T-helper 2 cell (primary cell): ENCODE results near the gene KLB.
A peak's percentile ranks its signal among the peaks of the same experiment; 100 is the strongest.
"Not testable (repeated sequence)": the region's sequence is repeated elsewhere in the genome, so short reads cannot be mapped to it uniquely, and the experiment has no call there.

Experiments
- DNase-seq, 5 experiments: peaks; one replicate each; pipeline versions ENCODE4 v3.0.0 to v3.0.0-alpha.2; 2012 to 2022

The KLB gene

GRCh38 chr4:39427520-39428114 is 20.9 kb downstream of the KLB start:
- no peak for DNase-seq

DNA sequence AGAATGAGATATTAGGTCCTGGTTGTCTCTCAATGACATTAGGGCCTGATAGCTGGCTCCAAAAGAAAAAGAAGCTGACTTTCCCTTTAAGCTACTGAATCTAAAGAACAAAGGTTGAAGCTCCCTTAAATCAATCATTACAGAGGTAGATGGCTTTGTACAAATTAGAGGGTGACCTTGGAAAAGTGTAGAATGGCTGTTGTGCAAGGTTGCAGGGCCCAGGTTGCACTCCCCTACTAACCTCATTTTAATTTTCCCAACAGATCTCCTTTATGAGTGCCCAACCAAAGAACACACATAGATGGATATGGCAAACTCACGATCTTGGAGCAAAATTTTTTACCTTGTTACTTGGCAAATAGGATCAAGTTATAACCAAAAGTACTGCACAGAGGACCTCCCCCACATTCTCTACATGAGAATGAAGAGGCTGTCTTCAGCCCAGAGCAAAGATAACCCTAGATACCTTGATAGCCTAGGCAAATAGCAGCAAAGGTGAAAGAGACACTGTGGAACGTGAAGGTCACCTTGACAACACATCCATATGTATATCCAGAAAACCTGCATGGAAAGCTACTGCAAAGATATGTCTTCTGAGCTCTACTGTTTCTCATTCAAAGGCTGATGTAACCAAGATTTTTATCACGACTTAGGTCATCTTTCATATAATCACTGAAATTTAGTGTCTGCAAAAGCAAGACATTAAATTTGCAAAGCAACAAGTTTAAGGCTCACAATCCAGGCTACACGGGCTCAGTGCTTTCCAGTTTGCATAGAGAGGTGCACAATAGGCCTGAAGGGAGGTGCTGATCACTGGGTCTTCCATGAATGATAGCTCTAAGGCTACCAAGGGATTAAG is 23.0 kb downstream of the KLB start:
- no peak for DNase-seq

DNA sequence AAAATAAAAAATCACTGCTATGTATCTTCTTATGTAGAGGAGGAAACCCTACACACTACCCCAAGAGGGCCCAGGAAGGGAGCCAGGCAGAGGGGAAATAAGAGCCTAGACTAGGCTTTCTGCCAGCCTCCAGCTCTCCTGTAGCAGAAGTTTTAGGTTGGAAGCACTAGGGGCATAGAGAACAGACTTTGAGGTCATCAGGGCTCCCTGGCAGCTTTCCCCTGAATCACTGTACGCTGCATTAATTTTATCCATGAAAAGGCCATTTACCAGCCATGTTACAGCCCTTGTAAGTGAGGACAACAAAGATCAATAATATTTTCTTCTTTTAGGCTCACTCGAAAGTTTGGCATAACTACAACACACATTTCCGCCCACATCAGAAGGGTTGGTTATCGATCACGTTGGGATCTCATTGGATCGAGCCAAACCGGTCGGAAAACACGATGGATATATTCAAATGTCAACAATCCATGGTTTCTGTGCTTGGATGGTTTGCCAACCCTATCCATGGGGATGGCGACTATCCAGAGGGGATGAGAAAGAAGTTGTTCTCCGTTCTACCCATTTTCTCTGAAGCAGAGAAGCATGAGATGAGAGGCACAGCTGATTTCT is 27.3 kb downstream of the KLB start:
- no peak for DNase-seq

DNA sequence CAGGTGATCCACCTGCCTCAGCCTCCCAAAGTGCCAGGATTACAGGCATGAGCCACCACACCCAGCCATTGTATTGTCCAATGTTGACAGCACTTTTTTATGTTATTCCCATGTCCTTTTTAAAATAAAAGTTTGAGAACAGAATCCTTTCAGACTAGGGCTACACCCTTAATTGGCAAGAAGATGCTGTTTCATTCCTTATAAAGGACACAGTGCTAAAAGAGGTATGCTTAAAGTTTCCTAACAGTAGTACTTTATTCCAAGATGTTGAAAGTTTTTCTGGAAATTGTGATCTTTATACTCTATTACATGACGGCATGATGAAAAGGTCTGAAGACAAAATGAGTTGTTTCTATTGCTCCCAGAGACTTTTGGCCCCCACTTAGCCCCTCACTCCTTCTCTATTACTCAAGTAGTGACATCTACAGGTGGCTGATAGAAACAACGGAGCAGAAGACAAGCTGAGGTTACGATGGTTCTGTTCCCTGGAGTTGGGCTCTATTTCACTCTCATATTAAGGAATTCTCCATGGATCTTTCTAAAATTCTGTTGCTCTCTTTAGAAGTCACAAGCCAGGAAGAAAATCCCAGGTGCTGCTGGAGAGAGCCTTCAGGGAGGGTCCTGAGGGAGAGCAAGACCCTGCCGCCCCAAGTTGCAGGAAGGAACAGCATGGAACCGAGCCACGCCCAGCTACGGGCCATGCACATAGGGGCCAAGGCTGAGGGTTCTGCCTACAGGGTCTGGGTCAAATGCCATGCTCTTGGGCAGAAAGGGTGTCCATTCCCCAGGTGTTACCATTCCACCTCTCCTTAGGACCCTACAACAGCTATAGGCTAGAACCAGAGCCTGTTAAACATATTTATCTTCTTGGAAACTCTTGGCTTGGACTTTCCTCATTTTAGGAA is 29.2 kb downstream of the KLB start:
- no peak for DNase-seq

GRCh38 chr4:39441593-39441992 is 34.9 kb downstream of the KLB start:
- no peak for DNase-seq

DNA sequence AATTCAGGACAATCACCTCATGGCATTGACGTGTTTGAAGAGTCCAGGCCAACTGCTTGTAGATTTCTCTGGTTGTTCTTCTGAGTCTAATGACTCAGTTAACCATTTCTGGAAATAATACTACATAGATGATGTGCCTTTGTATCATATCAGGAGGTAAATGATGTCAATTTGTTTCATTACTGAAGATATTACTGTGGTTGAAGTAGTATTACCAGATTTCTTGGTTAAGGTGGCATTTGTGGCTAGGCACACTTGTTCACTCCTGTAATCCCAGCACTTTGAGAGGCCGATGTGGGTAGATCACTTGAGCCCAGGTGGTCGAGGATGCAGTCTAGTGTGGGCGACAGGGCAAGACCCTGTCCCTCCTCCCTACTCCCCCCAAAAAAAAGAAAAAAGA is 36.3 kb downstream of the KLB start:
- DNase-seq, result peak in 1 of 5 experiments; percentile 21

GRCh38 chr4:39446483-39446841 is 39.7 kb downstream of the KLB start:
- no peak for DNase-seq

GRCh38 chr4:39446842-39447573 is 40.3 kb downstream of the KLB start:
- peak in 4 of 5 experiments; percentile 30 to 48 (median 33) for DNase-seq

DNA sequence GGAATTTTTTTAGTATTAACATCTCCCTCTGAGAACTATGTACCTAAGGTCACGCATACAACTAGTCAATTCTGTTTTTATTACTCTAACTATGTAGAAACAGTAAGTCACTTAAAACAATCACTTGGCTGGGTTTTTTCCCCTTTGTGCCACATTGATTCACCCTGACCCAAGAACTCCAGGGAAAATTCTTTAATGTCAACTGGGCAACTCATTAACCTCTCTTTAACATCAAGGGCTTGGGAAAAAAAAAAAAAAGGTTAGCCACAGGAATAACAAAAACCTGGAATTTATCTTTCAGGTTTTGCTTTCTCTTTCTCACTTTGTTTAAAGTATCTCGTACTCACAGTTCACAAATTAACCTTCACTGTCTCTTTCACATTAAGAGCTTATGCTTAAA is 43.9 kb downstream of the KLB start:
- no peak for DNase-seq

GRCh38 chr4:39451423-39452023 is 44.8 kb downstream of the KLB start:
- no peak for DNase-seq

DNA sequence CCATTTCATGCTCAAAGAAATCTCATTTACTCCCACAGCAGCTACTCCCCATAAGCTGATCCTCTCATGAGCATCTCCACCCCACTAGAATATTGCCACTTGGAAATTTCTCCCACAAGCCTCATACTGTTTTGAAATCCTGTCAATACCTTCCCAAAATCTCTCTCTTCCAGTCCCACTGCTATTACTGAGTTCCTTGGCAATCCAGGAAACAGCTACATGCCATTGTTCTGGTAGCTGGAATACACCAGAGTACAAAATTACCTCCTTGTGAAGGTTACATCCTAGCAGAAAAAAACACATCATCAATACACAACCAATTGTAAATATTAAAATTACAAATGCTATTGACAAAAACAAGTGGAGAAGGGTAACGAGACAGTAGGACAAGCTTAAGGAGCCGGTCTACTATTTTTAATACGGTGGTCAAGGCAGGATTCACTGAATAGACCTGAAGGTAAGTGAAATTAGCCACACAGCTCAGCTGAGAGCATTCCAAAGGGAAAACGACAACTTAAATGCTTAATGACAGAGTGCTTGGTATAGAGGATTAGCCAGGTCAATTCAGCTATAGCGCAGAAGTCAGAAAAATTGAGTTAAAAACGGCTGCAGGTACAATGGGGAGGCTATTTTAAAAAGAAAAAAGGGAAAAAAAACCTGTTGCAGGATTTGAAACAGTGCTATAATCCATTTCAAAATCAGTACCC is 45.6 kb downstream of the KLB start:
- no peak for DNase-seq

GRCh38 chr4:39452860-39453587 is 46.3 kb downstream of the KLB start:
- DNase-seq, result no peak

DNA sequence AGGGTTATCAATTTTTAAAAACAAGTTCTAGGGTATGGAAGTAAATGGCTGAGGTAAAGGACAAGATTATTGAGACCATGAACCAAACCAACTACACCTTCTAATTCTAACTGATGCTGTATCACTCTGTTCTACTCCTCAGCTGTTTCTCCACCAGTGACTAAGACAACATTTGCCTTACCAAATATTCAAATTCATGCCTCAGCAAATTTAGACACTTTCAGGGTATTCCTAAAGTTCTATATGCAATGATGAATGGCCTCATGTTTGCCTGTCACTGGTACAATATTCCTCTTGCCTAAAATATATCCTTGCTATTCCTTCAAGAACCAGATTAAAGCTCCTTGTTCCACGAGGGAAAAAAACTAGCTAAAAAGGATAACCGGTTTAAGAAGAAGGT is 47.0 kb downstream of the KLB start:
- no peak for DNase-seq

GRCh38 chr4:39455486-39455885 is 48.8 kb downstream of the KLB start:
- DNase-seq, result no peak

GRCh38 chr4:39456946-39457763 is 50.4 kb downstream of the KLB start:
- DNase-seq, result no peak

- not testable (repeated sequence) for DNase-seq
These were observed 51.4 kb downstream of the KLB start for GRCh38 chr4:39458161-39458504.

- DNase-seq, result peak; percentile 70 to 98 (median 90)
These were observed 52.0 kb downstream of the KLB start, which contains the start of the genes LIAS and RPL9 for GRCh38 chr4:39458505-39459300. Gene LIAS, plus strand, starts transcription at chr4:39459056. Its CDS starts 62 bp downstream, at chr4:39459118. Gene RPL9, minus strand, starts transcription at chr4:39458922. Its CDS starts 483 bp downstream, at chr4:39458439.

GRCh38 chr4:39464886-39465501 is 58.3 kb downstream of the KLB start:
- DNase-seq, result peak in 1 of 5 experiments; percentile 56
